HG02678 (cell line): ENCODE measurements around the gene PBLD.

Experiments
- ATAC-seq: cut with Tn5 transposase; IDR thresholded peaks from one replicate; pipeline ENCODE4 v1.9.1; 2021; ENCODE audit warnings: mild to moderate bottlenecking, moderate library complexity; ENCODE audit not compliant: unreplicated experiment

PBLD gene

DNA sequence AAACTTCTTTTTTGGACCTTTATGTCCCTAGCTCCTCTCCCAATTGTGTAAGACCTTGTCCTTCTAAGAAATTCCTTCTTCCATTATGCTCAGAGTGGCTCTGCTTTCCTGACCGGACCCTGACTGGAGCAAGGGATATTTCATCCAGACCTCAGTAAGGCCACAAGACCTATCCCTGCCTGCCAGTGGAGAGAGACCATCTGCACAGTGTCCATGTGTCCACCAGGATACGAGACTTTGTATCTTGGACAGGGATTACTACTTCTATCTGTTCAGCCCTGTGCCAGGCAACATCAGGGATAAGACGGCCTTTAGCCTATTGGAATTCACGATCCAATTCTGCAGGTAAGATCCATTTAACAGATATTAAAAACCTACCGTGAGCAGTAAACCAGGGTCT lies 93.7 kb downstream of the PBLD start:
- ATAC-seq: no peak

DNA sequence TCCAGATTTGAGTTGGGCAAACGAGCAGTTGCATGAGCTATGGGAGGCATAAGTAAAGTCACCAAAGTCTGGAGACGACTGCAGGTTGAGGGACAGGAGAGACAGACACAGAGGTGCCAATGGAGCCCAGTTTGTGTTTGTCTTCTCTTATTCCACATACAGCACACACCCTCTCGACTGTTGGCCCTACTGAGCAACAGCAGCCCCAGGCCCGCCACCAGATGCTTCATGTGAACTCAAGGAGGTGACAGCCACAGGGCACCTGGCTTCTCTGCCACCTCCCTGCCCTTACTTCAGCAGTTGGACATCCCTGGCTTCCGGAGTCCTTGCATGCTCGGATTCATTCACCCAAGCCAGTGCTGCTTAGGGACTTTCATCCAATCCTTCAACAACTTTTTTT lies 94.4 kb downstream of the PBLD start:
- ATAC-seq: no peak

DNA sequence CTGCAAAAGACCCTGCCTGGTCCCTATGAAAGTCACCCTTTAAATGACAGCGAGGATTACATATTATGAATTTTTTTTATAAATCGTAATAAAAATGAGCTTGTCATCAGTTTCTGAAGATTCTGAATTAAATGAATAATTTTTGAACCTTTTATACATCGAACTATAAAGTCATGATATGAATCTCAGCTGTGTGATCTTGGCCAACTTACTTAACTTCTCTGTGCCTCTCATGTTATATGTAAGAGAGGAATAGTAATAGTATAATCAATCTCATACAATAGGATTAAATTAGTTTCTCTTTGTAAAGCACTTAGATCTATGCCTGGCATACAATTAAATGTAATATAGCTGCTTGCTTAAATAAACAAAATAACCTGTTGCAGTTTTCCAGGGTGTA lies 95.6 kb downstream of the PBLD start:
- ATAC-seq: no peak

DNA sequence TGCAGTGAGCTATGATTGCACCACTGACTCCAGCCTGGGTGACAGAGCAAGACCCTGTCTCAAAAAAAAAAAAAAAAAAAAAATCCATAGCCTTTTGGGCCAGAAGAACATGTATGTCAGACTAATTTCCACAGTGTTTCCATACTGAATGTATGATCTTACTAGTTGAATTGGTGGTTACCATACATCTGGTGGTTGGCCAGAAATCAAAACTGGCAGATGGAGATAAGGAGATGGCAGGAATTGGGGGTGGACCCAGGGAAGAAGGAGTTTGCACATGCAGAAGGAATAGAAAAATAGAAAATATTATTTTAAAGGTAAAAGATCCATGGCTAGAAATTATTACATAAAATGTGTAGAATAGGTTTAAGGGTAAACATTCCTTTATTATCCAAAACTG lies 97.1 kb downstream of the PBLD start:
- ATAC-seq: no peak

DNA sequence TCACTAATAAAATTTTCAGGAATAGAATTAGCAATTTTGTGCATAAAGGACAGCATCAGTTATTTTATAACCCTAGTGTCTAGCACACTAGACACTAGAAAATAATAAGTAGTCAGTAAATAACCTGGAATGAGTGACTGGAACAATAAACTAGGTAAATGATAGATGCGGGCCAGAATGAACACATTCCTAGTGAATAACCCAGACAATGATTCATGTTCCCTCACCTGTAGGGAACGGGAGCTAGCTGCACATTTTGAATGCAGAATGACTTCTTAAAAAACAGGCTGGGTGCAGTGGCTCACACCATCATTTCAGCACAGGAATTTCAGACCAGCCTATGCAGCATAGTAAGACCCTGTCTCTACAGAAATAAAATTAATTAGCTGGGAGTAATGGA lies 97.6 kb downstream of the PBLD start:
- no peak for ATAC-seq

DNA sequence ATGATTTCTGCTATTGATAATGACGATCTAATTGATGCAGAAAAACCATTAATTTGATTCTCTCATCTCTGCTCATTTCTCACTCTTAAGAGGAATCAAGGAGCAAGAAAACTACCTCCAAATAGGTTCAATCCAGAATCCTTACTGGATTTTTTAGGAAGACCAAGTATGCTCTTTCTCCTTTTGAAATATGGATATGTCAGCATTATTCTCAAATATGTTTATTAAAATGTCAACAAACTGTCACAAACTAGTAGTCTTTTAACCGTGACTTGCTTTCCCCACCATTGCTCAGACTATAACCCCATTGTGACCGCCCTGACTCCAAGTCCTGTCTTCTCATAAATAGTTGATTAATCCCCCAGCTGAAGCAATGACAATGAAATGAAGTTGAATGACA lies 99.7 kb downstream of the PBLD start:
- no peak for ATAC-seq
